Activated T-helper 1 cell treated with Interleukin-2 at 50 U/mL for 16 hours (primary cell): Measurements from ENCODE around the gene PDLIM3.
"Not testable (repeated sequence)": the region's sequence is repeated elsewhere in the genome, so short reads cannot be mapped to it uniquely, and the experiment has no call there.

Experiments
- DNase-seq: peaks from one replicate; pipeline ENCODE4 v3.0.0-alpha.2; 2020; ENCODE audit warnings: low read depth

PDLIM3 gene

GRCh38 chr4:185534866-185535611 is at the start of gene PDLIM3:
TSS of gene PDLIM3 (minus strand) at chr4:185535507. CDS start at chr4:185535434, 73 bp downstream.
- DNase-seq: no peak

- DNase-seq: no peak
Observed at GRCh38 chr4:185583813-185584212, 48.5 kb upstream of the PDLIM3 start.

- DNase-seq: no peak
Observed at GRCh38 chr4:185582651-185583400, 47.5 kb upstream of the PDLIM3 start.

GRCh38 chr4:185580699-185581098 is 45.4 kb upstream of the PDLIM3 start:
- no peak for DNase-seq

- DNase-seq: no peak
Observed at GRCh38 chr4:185578284-185578683, 43.0 kb upstream of the PDLIM3 start.

GRCh38 chr4:185576962-185577950 is 41.9 kb upstream of the PDLIM3 start:
- no peak for DNase-seq

GRCh38 chr4:185576314-185576961 is 41.1 kb upstream of the PDLIM3 start:
- DNase-seq: no peak

- no peak for DNase-seq
Observed at GRCh38 chr4:185573651-185574199, 38.4 kb upstream of the PDLIM3 start.

- DNase-seq: no peak
Observed at GRCh38 chr4:185570727-185571126, 35.4 kb upstream of the PDLIM3 start.

GRCh38 chr4:185567381-185568376 is 32.4 kb upstream of the PDLIM3 start:
- DNase-seq: no peak

- no peak for DNase-seq
Observed at GRCh38 chr4:185566972-185567371, 31.7 kb upstream of the PDLIM3 start.

GRCh38 chr4:185566425-185566824 is 31.1 kb upstream of the PDLIM3 start:
- DNase-seq: no peak

- DNase-seq: no peak
Observed at GRCh38 chr4:185565696-185566095, 30.4 kb upstream of the PDLIM3 start.

- no peak for DNase-seq
Observed at GRCh38 chr4:185564349-185564748, 29.0 kb upstream of the PDLIM3 start.

- no peak for DNase-seq
Observed at GRCh38 chr4:185562531-185562930, 27.2 kb upstream of the PDLIM3 start.

- no peak for DNase-seq
Observed at GRCh38 chr4:185560316-185560715, 25.0 kb upstream of the PDLIM3 start.

GRCh38 chr4:185559915-185560281 is 24.6 kb upstream of the PDLIM3 start:
- DNase-seq: no peak

- not testable (repeated sequence) for DNase-seq
Observed at GRCh38 chr4:185559251-185559914, 24.1 kb upstream of the PDLIM3 start.

GRCh38 chr4:185554365-185555126 is 19.2 kb upstream of the PDLIM3 start:
- no peak for DNase-seq
